ENCODE results near the gene GABBR2.

GRCh38 chr9:98472216-98472615 lies 236.5 kb downstream of the GABBR2 start:
- TF ChIP-seq, protein P1, sequence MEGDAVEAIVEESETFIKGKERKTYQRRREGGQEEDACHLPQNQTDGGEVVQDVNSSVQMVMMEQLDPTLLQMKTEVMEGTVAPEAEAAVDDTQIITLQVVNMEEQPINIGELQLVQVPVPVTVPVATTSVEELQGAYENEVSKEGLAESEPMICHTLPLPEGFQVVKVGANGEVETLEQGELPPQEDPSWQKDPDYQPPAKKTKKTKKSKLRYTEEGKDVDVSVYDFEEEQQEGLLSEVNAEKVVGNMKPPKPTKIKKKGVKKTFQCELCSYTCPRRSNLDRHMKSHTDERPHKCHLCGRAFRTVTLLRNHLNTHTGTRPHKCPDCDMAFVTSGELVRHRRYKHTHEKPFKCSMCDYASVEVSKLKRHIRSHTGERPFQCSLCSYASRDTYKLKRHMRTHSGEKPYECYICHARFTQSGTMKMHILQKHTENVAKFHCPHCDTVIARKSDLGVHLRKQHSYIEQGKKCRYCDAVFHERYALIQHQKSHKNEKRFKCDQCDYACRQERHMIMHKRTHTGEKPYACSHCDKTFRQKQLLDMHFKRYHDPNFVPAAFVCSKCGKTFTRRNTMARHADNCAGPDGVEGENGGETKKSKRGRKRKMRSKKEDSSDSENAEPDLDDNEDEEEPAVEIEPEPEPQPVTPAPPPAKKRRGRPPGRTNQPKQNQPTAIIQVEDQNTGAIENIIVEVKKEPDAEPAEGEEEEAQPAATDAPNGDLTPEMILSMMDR (conservative IDR thresholded peaks at IDR 0.05 in 1 of 2, IDR thresholded peaks at IDR 0.05 in 1 of 2; ENCODE audit: extremely low read depth in 1 of 2, insufficient read depth in 1 of 2, low read depth in 1 of 2, low read length in 2 of 2): no peak
- no peak for TF ChIP-seq EZH2 (IDR thresholded peaks at IDR 0.05; ENCODE audit: borderline replicate concordance, low read length)

Measured in mammary epithelial cell (primary cell).